SKM-1 (cell line): Measurements from ENCODE around the gene DOCK1.

Experiments used
- DNase-seq: peaks from one replicate; lab custom pipeline; 2025; ENCODE audit not compliant: unreplicated experiment; lab: John Stamatoyannopoulos, UW

DOCK1 gene

GRCh38 chr10:126949161-126949503 is 43.9 kb downstream of the DOCK1 start:
- no peak for DNase-seq

DNA sequence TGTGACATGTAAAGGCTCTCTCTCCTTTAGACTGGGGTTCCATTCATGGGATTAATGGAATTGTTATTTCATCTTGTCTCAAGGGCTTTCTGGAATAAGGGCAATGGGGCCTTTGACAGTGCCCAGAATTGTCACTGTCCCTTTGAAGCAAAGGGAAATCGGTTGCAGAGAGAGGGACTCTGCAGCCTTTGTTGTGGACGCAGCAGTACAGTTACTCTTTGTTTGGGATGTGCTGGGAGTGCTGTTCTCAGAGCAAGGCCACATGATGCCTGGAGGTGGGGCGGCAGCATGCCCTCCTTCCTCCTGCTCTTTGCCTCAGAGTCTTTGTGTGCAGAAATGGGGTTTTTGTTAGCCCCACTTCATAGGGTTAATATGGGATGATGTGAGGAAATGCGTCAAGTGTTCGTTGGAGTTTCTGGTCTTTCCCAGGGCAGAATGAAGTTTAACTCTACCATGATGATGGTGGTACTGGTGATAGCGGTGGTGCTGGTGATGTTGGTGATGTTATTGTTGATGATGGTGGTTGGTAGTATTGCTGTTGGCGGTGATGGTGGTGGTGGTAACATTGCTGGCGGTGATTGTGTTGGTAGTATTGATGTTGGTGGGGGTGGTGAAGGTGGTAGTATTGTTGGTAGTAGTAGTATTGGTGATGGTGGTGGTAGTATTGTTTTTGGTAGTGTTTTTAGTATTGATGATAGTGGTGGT is 45.3 kb downstream of the DOCK1 start:
- DNase-seq: no peak

DNA sequence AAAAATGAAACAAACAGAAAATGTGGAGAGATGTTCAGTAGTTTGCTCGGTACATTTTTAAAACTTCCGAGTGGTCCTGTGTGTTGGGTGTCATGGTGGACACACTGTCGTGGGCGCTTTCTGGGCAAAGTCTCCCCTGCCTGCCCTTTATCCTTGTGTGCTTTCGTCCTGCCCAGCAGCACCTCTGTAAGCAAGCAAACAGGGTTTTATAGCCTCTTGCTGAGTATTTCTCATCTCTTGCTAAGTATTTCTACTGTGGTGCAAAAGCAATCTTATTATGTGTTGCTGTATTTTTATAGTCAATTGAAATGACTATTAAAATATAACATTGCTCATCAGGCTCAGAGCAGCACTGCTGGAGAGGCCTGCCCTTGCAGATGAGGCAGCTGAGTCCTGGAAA is 48.7 kb downstream of the DOCK1 start:
- no peak for DNase-seq

DNA sequence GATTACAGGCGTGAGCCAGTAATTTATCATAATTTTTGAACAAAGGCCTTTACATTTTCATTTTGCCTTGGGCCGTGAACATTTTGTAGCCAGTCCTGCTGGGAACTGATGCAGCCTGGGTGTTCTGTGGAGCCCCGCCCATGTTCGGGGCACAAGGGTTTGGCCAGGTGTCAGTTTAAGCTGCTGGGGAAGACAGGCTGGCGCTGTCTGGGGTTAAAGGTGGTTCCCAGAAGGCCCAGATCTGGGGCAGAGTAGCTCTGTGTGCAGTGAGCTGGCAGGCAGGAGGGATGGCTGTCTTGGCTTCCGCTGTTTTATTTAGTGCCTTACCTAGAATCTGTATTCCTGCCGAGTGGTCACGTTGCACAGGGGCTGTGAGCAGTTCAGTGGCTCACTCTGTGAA is 50.2 kb downstream of the DOCK1 start:
- no peak for DNase-seq

- DNase-seq: no peak
These were observed 50.9 kb downstream of the DOCK1 start for GRCh38 chr10:126955934-126956711.

DNA sequence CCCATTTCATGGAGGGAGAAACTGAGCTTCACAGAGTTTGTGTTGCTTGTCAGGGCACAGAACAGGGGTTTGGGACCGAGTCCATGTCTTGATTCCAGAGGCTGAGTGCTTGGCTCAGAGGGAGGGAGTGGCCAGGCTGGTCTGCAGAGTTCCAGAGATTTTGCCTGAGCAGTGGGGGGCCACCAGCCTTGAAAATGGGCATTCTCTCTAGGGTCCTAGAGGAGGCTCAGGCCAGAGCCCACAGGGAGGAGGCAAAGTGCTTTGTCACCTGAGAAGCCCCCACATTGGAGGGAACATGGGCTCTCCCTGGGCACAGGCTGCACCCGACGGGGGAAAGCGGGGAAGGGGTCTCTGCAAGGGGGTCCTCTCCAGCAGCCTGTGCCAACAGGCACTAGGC is 51.5 kb downstream of the DOCK1 start:
- DNase-seq: no peak

GRCh38 chr10:126957111-126957510 is 51.9 kb downstream of the DOCK1 start:
- no peak for DNase-seq

GRCh38 chr10:126959431-126959830 is 54.2 kb downstream of the DOCK1 start:
- no peak for DNase-seq

DNA sequence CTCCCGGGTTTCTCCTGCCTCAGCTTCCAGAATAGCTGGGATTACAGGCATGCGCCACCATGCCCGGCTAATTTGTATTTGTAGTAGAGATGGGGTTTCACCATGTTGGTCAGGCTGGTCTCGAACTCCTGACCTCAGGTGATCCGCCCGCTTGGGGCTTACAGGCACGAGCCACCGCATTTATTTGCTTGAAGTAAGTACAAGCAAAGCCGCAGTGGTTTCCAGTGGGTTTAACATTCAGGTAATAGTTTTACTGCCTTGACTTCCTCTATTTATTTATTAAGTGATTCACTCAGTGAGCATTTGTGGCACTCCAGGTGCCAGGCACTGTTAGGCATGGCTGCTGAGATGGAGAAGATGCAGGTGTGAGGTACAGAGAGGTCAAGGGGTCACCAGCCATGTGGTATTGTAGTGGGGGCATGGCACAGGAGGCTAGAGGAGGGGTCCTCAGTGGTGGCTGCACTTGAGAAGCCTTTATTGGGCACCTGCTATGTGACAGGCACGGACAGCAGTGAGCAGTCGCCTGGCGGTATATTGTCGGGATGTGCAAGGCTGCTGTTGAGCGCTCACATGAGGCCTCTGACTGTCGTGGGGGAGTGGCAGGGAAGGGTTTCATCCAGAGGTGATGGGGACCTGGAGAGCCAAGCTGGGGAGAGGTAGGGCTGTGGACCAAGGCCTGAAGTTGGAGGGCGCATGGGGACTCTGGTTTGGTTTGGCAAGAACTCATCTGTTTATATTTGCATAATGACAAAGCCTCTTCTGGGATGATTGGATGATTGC is 54.9 kb downstream of the DOCK1 start:
- DNase-seq: no peak

GRCh38 chr10:126963354-126963753 is 58.1 kb downstream of the DOCK1 start:
- DNase-seq: no peak

DNA sequence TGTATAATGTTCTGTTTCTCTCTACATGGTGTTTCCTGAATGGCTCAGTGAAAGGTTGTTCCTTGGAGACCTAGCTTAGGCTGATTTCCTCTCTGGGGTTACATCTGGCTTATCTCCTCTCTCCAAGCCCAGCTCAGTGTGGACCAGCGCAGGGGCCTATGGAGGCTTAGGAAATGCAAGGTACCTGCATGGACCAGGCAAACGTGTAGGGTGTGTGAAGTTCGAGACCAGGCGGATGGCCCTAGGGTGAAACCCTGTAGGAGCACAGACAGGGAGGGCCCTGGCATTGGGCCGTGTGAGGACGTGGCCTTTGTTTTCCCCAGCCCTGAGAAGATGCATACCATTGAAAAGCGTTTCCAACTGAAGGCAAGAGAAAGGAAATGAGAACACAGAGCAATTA is 59.0 kb downstream of the DOCK1 start:
- DNase-seq: no peak

DNA sequence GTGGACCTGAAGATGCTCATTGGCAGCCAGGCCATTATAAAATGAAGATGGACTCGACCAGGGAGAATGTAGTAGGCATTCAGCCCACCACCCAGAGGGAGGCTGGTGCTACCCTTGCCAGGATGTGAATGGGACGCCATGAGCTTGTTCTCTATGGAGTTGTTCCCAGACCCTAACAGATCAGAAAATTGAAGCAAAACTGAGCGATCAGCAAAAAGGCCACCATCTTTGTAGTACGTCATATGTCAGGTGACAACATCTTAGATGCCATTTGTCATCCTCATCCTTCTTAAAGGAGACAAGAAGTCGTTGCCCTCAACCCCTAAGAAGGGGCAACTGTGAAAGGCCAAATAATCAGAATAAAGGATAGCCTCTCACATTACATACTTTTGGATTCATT is 61.7 kb downstream of the DOCK1 start:
- DNase-seq: no peak

- DNase-seq: no peak
These were observed 64.1 kb downstream of the DOCK1 start for GRCh38 chr10:126969310-126969709.

DNA sequence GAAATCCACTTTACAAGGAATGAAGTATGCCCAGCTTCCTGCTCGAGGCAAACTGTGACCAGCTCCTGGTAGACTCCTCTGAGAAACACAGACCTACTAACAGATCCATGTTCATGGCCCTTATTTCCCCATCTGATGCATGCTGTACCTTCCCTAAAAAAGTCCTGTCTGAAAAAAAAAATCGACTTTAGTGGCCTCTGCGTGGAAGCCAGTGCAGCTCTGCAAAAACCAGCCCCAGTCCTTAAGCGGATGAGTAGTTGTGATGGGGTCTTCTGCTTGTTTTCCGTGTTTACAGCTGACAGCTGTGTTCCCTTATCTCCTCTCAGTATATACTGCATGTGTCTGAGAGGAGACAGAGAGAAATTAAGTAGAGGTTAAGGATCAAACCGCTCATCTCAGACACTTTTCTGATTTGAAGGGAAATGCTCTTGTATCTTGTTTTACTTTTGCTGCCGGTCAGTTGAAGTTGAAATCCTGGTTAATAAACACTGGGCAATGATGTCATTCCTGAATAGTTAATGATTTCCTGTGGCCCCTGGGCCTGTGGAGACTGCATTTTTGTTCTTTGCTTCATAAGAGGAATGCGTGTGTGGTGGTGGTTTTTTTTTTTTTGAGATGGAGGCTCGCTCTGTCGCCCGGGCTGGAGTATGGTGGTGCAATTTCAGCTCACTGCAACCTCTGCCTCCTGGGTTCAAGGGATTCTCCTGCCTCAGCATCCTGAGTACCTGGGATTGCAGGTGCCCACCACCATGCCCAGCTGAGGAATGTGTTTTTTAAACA is 67.6 kb downstream of the DOCK1 start:
- DNase-seq: no peak

DNA sequence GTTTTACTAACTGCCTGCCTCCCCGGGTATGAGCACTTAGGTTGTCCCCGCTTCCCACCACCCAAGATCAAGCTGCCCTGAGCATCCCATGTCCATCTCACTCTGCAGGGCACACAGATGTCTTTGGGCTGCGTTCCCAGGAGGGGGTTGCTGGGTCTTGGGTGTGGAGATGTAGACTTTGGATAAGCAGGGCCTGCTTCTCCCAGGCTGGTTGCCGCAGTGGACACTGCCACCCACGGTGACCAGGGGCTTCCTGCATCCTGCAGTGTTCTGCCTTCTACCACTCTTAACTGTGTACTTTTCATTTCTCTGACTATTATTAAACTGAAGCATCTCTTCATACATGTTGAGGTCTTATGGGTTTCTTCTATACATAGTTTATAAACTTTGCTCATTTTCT is 70.0 kb downstream of the DOCK1 start:
- no peak for DNase-seq

GRCh38 chr10:126977216-126977615 is 72.0 kb downstream of the DOCK1 start:
- DNase-seq: no peak

DNA sequence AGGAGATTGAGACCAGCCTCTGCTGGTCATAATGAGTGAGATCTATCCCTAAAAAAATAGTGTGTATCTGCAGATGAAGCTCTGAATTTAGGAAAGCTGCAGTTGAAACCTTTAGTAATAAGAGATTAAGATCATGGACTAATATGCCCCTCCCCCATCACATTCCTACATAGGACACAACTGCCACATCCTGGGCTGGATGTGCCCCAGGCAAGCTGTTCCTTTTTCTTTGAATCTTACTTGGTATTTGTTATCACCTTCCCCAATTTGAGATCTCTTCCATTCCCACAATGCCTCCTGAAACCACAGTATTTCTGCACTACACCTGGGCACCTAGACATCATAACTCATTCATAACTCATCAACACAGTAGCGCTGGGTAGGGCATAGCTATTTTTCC is 74.1 kb downstream of the DOCK1 start:
- no peak for DNase-seq

DNA sequence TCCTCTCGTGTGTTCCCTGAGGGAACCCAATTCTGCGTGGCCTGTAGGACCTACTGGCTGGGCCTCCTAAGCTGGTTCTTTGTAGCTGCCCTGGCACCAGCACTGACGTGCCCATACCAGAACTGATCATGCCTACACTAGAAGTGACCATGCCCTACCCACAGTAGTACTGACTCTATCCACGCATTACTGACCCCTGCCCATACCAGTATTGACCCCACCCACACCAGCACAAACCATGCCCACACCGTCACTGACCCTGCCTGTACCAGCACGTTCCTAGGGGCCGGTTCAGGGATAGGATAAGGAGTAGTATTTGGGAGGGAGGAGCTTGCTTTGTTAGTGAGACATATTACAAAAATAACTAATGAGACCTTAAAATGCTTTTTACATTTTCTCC is 88.0 kb downstream of the DOCK1 start:
- no peak for DNase-seq

DNA sequence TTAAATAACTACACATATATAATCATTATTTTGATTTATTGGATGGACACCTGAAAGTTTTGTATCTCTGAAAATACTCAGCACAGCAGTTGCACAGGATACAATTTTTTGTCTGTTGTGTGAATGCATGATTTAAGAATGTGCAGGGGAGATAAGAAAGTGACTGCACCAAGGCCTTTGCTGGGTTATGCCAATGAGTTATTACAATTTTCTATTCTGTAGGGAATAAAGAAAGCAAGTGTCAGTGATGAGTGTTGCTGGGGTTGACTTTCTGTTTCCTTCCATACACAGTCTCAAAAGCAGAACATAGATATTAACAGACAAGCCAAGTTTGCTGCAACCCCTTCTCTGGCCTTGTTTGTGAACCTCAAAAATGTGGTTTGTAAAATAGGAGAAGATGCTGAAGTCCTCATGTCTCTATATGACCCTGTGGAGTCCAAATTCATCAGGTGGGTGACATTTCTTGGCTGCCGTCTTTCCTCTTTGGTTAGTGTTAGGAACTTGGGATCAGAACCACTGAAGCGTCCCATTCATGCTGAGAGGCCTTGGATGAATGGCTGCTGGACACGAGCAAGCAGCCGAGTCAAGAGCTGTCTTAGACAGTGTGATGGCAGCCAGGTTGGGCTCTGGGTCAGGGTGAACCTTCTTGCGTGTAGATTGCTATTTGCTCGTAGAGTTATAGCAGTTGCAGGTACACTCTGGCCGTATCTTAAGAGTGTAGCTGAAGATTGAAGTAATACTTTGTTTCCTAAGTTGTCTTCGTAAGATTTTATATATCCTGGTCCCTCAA is 92.8 kb downstream of the DOCK1 start:
- DNase-seq: no peak

DNA sequence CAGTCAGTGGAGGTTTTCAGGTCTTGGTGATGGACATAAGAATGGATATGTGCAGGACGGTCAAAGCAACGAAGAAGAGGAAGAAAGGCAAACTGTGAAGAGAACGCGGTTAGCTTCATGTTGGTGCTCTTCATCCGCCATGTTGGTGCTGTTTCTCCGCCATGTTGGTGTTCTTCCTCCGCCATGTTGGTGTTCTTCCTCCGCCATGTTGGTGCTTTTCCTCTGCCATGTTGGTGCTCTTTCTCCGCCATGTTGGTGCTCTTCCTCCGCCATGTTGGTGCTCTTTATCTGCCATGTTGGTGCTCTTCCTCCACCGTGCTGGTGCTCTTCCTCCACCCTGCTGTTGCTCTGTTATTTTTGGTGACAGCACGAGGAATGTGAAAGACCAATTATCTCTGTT is 95.4 kb downstream of the DOCK1 start:
- DNase-seq: no peak
